ENCODE results near the gene EYA4.

GRCh38 chr6:133277900-133278545 lies 36.9 kb downstream of the EYA4 start:
- TF ChIP-seq, protein P1, sequence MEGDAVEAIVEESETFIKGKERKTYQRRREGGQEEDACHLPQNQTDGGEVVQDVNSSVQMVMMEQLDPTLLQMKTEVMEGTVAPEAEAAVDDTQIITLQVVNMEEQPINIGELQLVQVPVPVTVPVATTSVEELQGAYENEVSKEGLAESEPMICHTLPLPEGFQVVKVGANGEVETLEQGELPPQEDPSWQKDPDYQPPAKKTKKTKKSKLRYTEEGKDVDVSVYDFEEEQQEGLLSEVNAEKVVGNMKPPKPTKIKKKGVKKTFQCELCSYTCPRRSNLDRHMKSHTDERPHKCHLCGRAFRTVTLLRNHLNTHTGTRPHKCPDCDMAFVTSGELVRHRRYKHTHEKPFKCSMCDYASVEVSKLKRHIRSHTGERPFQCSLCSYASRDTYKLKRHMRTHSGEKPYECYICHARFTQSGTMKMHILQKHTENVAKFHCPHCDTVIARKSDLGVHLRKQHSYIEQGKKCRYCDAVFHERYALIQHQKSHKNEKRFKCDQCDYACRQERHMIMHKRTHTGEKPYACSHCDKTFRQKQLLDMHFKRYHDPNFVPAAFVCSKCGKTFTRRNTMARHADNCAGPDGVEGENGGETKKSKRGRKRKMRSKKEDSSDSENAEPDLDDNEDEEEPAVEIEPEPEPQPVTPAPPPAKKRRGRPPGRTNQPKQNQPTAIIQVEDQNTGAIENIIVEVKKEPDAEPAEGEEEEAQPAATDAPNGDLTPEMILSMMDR (IDR thresholded peaks at IDR 0.05): no peak
- no peak for TF ChIP-seq POLR2A (IDR thresholded peaks at IDR 0.05)

All from esophagus squamous epithelium (tissue), 4 donors.